Retinal pigment epithelial cell (primary cell): ENCODE measurements around the gene TBC1D5.

Experiments
- DNase-seq: peaks from one replicate; pipeline ENCODE4 v3.0.0-alpha.2; 2010; ENCODE audit warnings: low read depth
- H3K4me3 ChIP-seq: 2 replicates; pipeline ENCODE4 v1.5.1; 2011; ENCODE audit warnings: mild to moderate bottlenecking, low read length, control low read depth, moderate library complexity
- CTCF ChIP-seq: conservative IDR thresholded peaks from 2 replicates; pipeline ENCODE4 v1.5.1; 2011; ENCODE audit warnings: low read depth, low read length, control low read depth, inconsistent platforms

Gene TBC1D5

GRCh38 chr3:17753632-17753992 lies 11.2 kb upstream of the TBC1D5 start:
- no peak for TF ChIP-seq CTCF
- DNase-seq, result no peak
- H3K4me3 ChIP-seq, result no peak overlapping the region

GRCh38 chr3:17752876-17753631 lies 10.6 kb upstream of the TBC1D5 start:
- DNase-seq, result no peak
- TF ChIP-seq CTCF, result no peak
- H3K4me3 ChIP-seq, result no peak overlapping the region

- DNase-seq, result no peak
- no peak overlapping the region for H3K4me3 ChIP-seq
- TF ChIP-seq CTCF, result no peak
These were observed 10.0 kb upstream of the TBC1D5 start for GRCh38 chr3:17752436-17752835.

- no peak for TF ChIP-seq CTCF
- no peak overlapping the region for H3K4me3 ChIP-seq
- no peak for DNase-seq
These were observed 7.4 kb upstream of the TBC1D5 start for GRCh38 chr3:17749705-17750293.

- no peak overlapping the region for H3K4me3 ChIP-seq
- TF ChIP-seq CTCF, result no peak
- no peak for DNase-seq
These were observed 6.8 kb upstream of the TBC1D5 start for GRCh38 chr3:17749281-17749680.

- no peak for DNase-seq
- no peak overlapping the region for H3K4me3 ChIP-seq
- no peak for TF ChIP-seq CTCF
These were observed 5.4 kb upstream of the TBC1D5 start for GRCh38 chr3:17747890-17748247.
